Muscle layer of colon (tissue), 2 donors: Measurements from ENCODE around the gene GSAP.

Experiments used
- H3K27ac ChIP-seq: one replicate; pipeline ENCODE4 v1.7.0; 2013; ENCODE audit warnings: low read depth, mild to moderate bottlenecking, low read length, moderate library complexity
- H3K27me3 ChIP-seq, 2 donors: one replicate each; pipeline ENCODE4 v1.7.0; 2013; ENCODE audit warnings: low read length in 2 of 2, mild to moderate bottlenecking in 2 of 2; ENCODE audit not compliant: insufficient read depth in 2 of 2, control insufficient read depth in 1 of 2
- H3K36me3 ChIP-seq: one replicate; pipeline ENCODE4 v1.7.0; 2013; ENCODE audit warnings: mild to moderate bottlenecking, low read length; ENCODE audit not compliant: insufficient read depth
- H3K4me1 ChIP-seq: one replicate; pipeline ENCODE4 v1.7.0; 2013; ENCODE audit warnings: mild to moderate bottlenecking, low read length; ENCODE audit not compliant: insufficient read depth
- H3K4me3 ChIP-seq, 2 donors: one replicate each; pipeline ENCODE4 v1.7.0; 2013; ENCODE audit warnings: low read length in 2 of 2, low read depth in 1 of 2, mild to moderate bottlenecking in 1 of 2, moderate library complexity in 1 of 2
- H3K9ac ChIP-seq: one replicate; pipeline ENCODE4 v1.7.0; 2013; ENCODE audit warnings: low read length
- H3K9me3 ChIP-seq: one replicate; pipeline ENCODE4 v1.7.0; 2013; ENCODE audit warnings: mild to moderate bottlenecking, low read length
- donor health status: abdominal sarcoma.
- donor health status: Adenocarcinoma of cecum.

GSAP gene

GRCh38 chr7:77438131-77438530 is 22.0 kb upstream of the GSAP start:
- Histone ChIP-seq H3K9me3 (no peaks in the 10 kb centered on the region), H3K9ac (no peak overlapping the region), H3K27me3 (no peaks in the 10 kb centered on the region), H3K27ac (no peak overlapping the region), H3K36me3 (no peaks in the 10 kb centered on the region), H3K4me1 (no peaks in the 10 kb centered on the region), H3K4me3 (no peak overlapping the region)

- no peak overlapping the region for H3K27ac ChIP-seq
- H3K36me3 ChIP-seq: no peaks in the 10 kb centered on the region
- H3K9ac ChIP-seq: no peak overlapping the region
- no peaks in the 10 kb centered on the region for H3K27me3 ChIP-seq
- H3K9me3 ChIP-seq: no peaks in the 10 kb centered on the region
- H3K4me3 ChIP-seq: no peak overlapping the region
- no peaks in the 10 kb centered on the region for H3K4me1 ChIP-seq
Measured at GRCh38 chr7:77434570-77435275, 18.6 kb upstream of the GSAP start.

DNA sequence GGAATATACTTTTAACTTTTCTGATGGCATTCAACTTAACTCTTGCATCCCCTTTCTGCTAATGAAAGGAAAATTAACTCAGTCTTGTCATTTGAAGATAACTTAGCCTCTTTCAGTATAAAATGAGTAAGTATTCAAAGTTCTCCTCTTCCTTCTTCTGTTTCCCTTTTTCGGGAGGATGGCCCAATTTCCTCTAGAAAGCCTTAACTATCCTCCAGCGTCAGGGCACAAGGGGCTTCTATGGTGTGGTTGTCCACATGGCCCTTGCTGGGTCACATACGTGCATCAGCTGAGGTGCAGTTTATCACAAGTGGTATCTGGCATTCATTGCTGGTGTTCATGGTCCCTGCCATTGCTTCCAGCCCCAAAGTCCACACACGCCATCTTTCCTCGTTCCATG is 17.8 kb upstream of the GSAP start:
- H3K9ac ChIP-seq: no peak overlapping the region
- no peak overlapping the region for H3K4me3 ChIP-seq
- H3K27ac ChIP-seq: no peak overlapping the region
- H3K9me3 ChIP-seq: no peaks in the 10 kb centered on the region
- no peaks in the 10 kb centered on the region for H3K4me1 ChIP-seq
- H3K27me3 ChIP-seq: no peaks in the 10 kb centered on the region
- no peaks in the 10 kb centered on the region for H3K36me3 ChIP-seq

DNA sequence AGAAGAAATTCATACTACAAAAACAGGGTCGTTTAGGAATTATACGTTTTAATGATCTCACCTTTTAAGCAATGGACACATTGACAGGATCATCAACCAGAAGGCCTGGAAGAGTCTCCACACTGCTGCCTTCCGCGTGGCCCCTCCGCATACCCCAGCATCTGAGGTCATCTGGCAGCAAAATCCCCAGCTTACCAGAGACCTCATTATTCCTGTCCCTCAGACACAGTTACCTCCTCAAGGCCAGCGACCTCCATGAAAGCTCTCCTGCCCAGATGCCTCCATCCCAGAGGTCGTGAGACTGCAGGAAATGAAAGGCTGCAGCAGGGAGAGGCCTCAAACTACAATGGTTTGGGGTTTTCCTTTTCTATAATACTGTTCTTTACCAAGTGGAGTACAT is 14.8 kb upstream of the GSAP start:
- Histone ChIP-seq H3K27ac (no peak overlapping the region), H3K4me3 (no peak overlapping the region), H3K9me3 (no peaks in the 10 kb centered on the region), H3K27me3 (no peaks in the 10 kb centered on the region), H3K36me3 (no peaks in the 10 kb centered on the region), H3K9ac (no peak overlapping the region), H3K4me1 (no peaks in the 10 kb centered on the region)

- Histone ChIP-seq H3K4me3 (no peak overlapping the region), H3K27me3 (no peaks in the 10 kb centered on the region), H3K4me1 (no peaks in the 10 kb centered on the region), H3K27ac (no peak overlapping the region), H3K9ac (no peak overlapping the region), H3K36me3 (no peaks in the 10 kb centered on the region), H3K9me3 (no peaks in the 10 kb centered on the region)
Measured at GRCh38 chr7:77428777-77429231, 12.7 kb upstream of the GSAP start.

- Histone ChIP-seq H3K9me3 (no peaks in the 10 kb centered on the region), H3K9ac (no peak overlapping the region), H3K36me3 (no peaks in the 10 kb centered on the region), H3K4me3 (no peak overlapping the region), H3K4me1 (no peaks in the 10 kb centered on the region), H3K27ac (no peak overlapping the region), H3K27me3 (no peaks in the 10 kb centered on the region)
Measured at GRCh38 chr7:77427996-77428603, 12.0 kb upstream of the GSAP start.

DNA sequence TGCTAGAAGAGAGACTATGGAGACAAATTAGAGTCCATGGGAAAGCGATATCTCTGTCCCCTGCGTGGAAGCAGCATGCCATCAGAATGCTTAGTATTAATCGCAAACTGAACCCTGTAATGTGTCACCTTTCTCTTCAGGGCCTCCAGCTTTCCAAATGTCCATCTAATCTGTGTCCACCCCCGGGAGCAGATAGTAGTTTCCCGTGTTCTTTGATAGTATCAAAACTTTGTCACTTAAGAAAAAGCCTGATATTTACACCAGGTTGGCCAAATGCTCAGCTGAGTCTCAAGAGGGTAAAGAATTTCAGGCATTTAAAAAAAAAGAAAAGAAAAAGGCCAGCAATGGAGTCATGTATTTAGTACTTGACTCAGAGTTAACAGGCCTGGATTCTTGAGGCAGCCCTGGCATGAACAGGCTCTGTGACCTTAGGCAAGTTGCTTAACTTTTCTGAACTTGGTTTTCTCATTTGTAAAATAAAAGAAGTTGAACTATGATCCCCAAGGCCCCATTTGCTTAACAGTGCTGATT is 10.4 kb upstream of the GSAP start:
- Histone ChIP-seq H3K9me3 (no peaks in the 10 kb centered on the region), H3K4me1 (no peaks in the 10 kb centered on the region), H3K27me3 (no peaks in the 10 kb centered on the region), H3K36me3 (no peaks in the 10 kb centered on the region), H3K9ac (no peak overlapping the region), H3K4me3 (no peak overlapping the region), H3K27ac (no peak overlapping the region)

DNA sequence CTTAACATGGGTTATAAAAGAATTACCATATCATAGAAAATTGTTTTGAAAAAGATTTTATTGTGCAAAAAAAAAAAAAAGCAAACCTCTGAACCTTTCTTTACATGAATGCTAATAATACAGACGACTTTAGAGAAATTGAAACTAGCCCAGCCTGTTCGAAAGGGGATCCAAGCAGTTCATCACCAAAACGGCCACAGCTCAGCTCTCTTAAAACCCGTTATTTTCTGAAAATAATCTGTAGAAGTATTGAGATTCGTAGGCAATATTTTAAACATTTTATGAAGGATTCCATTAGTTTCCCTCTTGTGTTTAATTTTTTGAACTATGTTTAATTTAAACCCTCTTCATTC is 9.9 kb upstream of the GSAP start:
- Histone ChIP-seq H3K4me3 (no peak overlapping the region), H3K27ac (no peak overlapping the region), H3K9ac (no peak overlapping the region), H3K4me1 (no peaks in the 10 kb centered on the region), H3K27me3 (no peaks in the 10 kb centered on the region), H3K9me3 (no peaks in the 10 kb centered on the region), H3K36me3 (no peaks in the 10 kb centered on the region)

DNA sequence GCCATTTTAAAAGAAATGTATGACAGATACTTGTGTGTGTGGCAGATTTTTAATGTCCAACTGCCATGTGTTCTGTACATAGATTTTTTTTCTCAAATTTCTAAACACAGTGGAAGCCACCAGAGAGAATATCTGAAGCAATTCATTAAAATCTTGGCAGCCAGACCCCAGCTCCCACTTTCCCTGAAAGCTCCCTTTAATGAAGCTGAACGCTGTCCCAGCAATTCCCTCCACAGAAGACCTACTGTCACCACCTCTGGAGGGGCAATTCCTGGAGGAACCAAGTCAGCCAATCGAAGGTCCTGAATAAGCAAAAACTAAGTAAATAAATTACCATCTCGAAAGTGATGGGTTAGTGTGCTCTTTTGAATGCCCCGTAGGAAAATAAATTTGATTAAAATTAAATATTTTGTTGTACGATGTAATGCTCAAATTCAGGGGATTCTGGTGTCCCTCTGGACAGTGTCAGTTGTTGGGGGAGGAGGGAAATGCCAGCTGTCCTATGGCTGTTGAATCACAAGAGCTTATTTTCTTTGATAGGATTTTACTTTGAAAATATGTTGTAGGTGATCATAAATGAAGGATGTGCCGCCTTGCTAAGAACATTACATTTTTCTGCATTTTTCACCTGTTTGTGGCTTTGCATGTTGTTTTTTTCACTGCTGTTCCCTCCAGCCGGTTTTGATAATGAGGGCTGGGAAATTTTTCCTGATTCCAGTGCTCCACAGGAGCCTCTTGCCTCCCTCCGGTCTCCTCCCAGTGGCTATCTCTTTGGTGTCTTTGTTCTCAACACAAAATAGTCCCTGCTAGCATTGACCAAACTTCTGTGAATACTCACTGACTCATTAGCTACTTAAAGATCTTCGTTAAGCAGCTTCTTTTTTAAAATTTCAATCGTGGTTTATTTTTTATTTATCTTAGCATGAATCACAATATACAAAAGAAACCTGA is 9.2 kb upstream of the GSAP start:
- H3K27ac ChIP-seq: no peak overlapping the region
- no peak overlapping the region for H3K9ac ChIP-seq

DNA sequence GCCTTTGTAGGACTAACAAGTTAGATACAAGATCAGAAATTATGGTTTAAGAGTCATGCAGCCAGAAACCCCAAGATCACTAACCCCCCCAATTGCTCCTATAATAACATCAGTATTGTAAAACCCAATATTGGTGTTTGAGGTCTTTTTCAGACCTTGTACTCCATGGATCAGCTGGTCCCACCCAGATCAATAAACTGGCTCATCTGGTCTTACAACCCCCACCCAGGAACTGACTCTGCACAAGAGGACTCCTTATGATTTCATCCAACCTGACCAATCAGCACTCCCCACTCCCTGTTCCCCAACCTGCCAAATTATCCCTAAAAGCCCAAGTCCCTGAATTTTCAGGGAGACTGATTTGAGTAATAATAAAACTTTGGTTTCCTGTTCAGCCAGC is 6.4 kb upstream of the GSAP start:
- no peak overlapping the region for H3K4me3 ChIP-seq
- no peaks in the 10 kb centered on the region for H3K36me3 ChIP-seq
- H3K9ac ChIP-seq: no peak overlapping the region
- no peaks in the 10 kb centered on the region for H3K27me3 ChIP-seq
- H3K27ac ChIP-seq: no peak overlapping the region
- H3K4me1 ChIP-seq: no peaks in the 10 kb centered on the region
- no peaks in the 10 kb centered on the region for H3K9me3 ChIP-seq

More for the DNA sequence above, 9.2 kb upstream of the GSAP start:
- Histone ChIP-seq H3K4me1 (no peaks in the 10 kb centered on the region), H3K9me3 (no peaks in the 10 kb centered on the region), H3K36me3 (no peaks in the 10 kb centered on the region), H3K4me3 (no peak overlapping the region), H3K27me3 (no peaks in the 10 kb centered on the region)

- Histone ChIP-seq H3K27me3 (no peaks in the 10 kb centered on the region), H3K4me1 (peaks cover 7% of the 10 kb centered on the region), H3K9me3 (no peaks in the 10 kb centered on the region), H3K36me3 (no peaks in the 10 kb centered on the region), H3K27ac (no peak overlapping the region), H3K9ac (no peak overlapping the region), H3K4me3 (no peak overlapping the region)
Measured at GRCh38 chr7:77420986-77421672, 5.0 kb upstream of the GSAP start.
